OCI-LY1 (cell line): ENCODE data around the gene SYNGAP1.

Experiments
- H2AFZ ChIP-seq: fragments of 200-600 bp; sonication (generic), shearing (Covaris generic); 2 replicates; pipeline ENCODE4 v1.6.0; 2014; ENCODE audit warnings: antibody characterized with exemption, mild to moderate bottlenecking, low read length
- H3F3A ChIP-seq: fragments of 200-600 bp; sonication (generic), shearing (Covaris generic); 2 replicates; pipeline ENCODE4 v1.6.0; 2014; ENCODE audit warnings: mild to moderate bottlenecking, antibody characterized with exemption, low read length, moderate library complexity; ENCODE audit not compliant: insufficient read depth
- H3K27ac ChIP-seq: fragments of 200-600 bp; sonication (generic); 2 replicates; pipeline ENCODE4 v1.5.1; 2014; ENCODE audit warnings: low read length, mixed run types, mild to moderate bottlenecking, low read depth; ENCODE audit not compliant: poor library complexity, severe bottlenecking
- H3K27me3 ChIP-seq: fragments of 200-600 bp; sonication (generic); 2 replicates; pipeline ENCODE4 v1.6.0; 2014; ENCODE audit warnings: antibody characterized with exemption, mild to moderate bottlenecking, low read length, moderate library complexity; ENCODE audit not compliant: insufficient read depth
- H3K36me3 ChIP-seq: fragments of 200-600 bp; sonication (generic); 2 replicates; pipeline ENCODE4 v1.6.1; 2014; ENCODE audit warnings: mild to moderate bottlenecking, antibody characterized with exemption, low read length, moderate library complexity, mixed read lengths; ENCODE audit not compliant: insufficient read depth
- H3K4me1 ChIP-seq: fragments of 200-600 bp; sonication (generic); 2 replicates; pipeline ENCODE4 v1.5.1; 2014; ENCODE audit warnings: mild to moderate bottlenecking, low read length, moderate library complexity; ENCODE audit not compliant: insufficient read depth, severe bottlenecking
- H3K4me2 ChIP-seq: fragments of 200-600 bp; sonication (generic), shearing (Covaris generic); 2 replicates; pipeline ENCODE4 v1.6.1; 2014; ENCODE audit warnings: low read length
- H3K4me3 ChIP-seq: fragments of 200-600 bp; sonication (generic); 2 replicates; pipeline ENCODE4 v1.5.1; 2014; ENCODE audit warnings: low read length, low read depth, mild to moderate bottlenecking, mixed read lengths; ENCODE audit not compliant: poor library complexity, severe bottlenecking
- H3K79me2 ChIP-seq: fragments of 200-600 bp; shearing (Covaris generic); 2 replicates; pipeline ENCODE4 v1.6.1; 2016; ENCODE audit warnings: mixed run types, low read length, mixed read lengths; ENCODE audit not compliant: insufficient read depth
- H3K9ac ChIP-seq: fragments of 200-600 bp; sonication (generic), shearing (Covaris generic); 2 replicates; pipeline ENCODE4 v1.6.1; 2014; ENCODE audit warnings: mild to moderate bottlenecking, low read length, mixed read lengths
- H3K9me2 ChIP-seq: fragments of 200-600 bp; sonication (generic), shearing (Covaris generic); 2 replicates; pipeline ENCODE4 v1.6.1; 2014; ENCODE audit warnings: low read depth, mild to moderate bottlenecking, low read length, mixed read lengths
- H3K9me3 ChIP-seq: fragments of 200-600 bp; shearing (Covaris generic); 2 replicates; pipeline ENCODE4 v1.6.1; 2014; ENCODE audit warnings: low read length, mixed read lengths
- H4K20me1 ChIP-seq: fragments of 200-600 bp; sonication (generic), shearing (Covaris generic); 2 replicates; pipeline ENCODE4 v1.6.0; 2016; ENCODE audit warnings: mild to moderate bottlenecking, low read length; ENCODE audit not compliant: insufficient read depth
- EZH2 ChIP-seq: fragments of 200-600 bp; sonication (generic), shearing (Covaris generic); IDR thresholded peaks from 2 replicates; pipeline ENCODE4 v1.8.0; 2017; ENCODE audit warnings: borderline replicate concordance, mixed run types, mild to moderate bottlenecking, antibody characterized with exemption, low read length, moderate library complexity, mixed read lengths
- TF ChIP-seq, protein P1 (sequence below): fragments of 200-600 bp; sonication (generic), shearing (Covaris generic); IDR thresholded peaks from 2 replicates; pipeline ENCODE4 v1.5.1; 2017; ENCODE audit warnings: mild to moderate bottlenecking, antibody characterized with exemption, low read length, moderate library complexity, mixed read lengths

The SYNGAP1 gene

DNA sequence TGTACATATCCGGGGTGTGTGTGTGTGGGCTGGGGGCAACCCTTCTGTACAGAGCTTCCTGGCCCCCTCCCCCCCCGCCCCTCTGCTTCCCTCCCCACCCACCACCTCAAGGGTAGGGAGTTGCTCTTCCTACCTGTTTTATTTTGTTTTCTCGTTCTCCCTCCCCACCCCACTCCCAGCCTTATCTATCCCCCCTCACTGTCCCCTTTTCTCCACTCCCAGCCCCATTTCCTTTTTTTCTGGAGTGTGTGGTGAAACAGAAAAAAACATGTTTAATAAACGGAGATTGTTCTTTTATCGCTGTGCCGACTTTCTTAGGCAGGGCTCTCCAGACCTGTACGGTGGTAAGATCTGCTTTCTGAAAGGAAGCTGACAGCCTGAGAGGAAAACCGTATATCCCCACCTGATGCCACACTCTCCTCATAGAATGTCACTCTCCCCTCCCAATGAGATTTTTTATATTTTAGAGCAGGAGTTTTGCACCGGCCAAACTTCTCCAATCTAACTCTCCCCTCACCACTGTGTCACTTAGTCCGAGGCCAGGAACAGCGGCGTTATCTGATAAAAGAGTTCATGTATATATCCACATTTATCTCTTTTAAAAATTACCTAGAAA, 33.6 kb downstream of the SYNGAP1 start:
- Histone ChIP-seq H3K4me1 (peaks cover 19% of the 10 kb centered on the region), H3K27ac (no peak overlapping the region), H3K36me3 (peaks cover 12% of the 10 kb centered on the region; the same call in 1 of the 2 replicates), H3K4me2 (peak overlapping the region; percentile 66), H3K4me3 (peak overlapping the region; percentile 78), H3F3A (no peaks in the 10 kb centered on the region), H3K9me3 (no peaks in the 10 kb centered on the region), H2AFZ (no peak overlapping the region), H3K79me2 (no peaks in the 10 kb centered on the region), H3K27me3 (no peaks in the 10 kb centered on the region), H3K9ac (peak overlapping the region; percentile 74), H4K20me1 (no peaks in the 10 kb centered on the region), H3K9me2 (no peaks in the 10 kb centered on the region)
- TF ChIP-seq EZH2: no peak
- TF ChIP-seq, protein P1, sequence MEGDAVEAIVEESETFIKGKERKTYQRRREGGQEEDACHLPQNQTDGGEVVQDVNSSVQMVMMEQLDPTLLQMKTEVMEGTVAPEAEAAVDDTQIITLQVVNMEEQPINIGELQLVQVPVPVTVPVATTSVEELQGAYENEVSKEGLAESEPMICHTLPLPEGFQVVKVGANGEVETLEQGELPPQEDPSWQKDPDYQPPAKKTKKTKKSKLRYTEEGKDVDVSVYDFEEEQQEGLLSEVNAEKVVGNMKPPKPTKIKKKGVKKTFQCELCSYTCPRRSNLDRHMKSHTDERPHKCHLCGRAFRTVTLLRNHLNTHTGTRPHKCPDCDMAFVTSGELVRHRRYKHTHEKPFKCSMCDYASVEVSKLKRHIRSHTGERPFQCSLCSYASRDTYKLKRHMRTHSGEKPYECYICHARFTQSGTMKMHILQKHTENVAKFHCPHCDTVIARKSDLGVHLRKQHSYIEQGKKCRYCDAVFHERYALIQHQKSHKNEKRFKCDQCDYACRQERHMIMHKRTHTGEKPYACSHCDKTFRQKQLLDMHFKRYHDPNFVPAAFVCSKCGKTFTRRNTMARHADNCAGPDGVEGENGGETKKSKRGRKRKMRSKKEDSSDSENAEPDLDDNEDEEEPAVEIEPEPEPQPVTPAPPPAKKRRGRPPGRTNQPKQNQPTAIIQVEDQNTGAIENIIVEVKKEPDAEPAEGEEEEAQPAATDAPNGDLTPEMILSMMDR: no peak

DNA sequence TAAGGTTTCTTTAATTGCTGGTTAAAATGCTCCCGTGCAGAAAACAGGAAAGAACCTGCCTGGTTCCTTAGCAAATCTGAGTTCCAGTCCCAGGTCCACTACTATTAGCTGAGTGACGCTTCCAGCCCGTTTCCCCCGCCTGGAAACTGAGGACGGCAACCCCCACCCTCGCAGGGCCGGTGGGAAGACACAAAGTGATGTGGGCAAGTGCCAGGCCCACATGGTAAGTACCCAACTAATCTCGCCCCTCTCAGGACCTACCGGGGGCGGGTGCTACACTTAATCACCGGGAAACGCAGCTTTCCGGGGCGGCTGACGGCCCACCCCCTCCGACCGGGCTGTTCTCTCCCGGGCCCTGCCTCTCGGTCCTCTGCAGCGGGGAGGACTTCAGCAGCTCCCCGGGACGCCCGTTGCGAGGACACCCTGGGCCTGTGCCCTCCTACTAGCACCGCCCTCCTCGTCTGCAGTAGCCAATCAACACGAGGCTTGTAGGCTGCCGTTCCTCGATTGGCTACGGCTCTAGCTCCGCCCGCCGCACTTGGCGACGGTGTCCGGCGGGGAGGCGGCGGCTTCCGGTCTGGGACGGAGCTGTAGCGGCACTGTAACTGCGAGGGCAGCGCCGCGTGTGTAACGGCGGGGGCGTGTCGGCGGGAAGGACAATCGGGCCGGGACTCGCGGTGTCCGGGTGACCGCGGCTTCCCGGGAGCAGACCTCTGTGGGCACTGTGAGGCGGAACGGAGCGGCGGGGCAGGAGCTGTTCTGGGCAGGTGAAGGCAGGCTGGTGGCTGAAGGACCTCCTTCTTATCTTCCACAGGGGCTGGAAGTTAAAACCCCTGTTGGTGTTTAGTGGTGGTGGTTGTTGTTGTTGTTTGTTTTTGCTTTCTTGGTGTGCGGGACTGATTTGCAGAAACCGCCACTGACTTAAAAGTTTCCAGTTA, 34.4 kb downstream of the SYNGAP1 start, which contains the start of gene ZBTB9:
ZBTB9 (plus strand) TSS at position 568 of the 938 bp plus-strand sequence. CDS start 525 bp downstream, outside the sequence.
- Histone ChIP-seq H3K4me3 (peak within 1 kb of the TSS; percentile 78), H3K27me3 (no peaks in the 10 kb centered on the region), H3K4me1 (peaks cover 19% of the 10 kb centered on the region), H3K9me3 (no peaks in the 10 kb centered on the region), H4K20me1 (no peaks in the 10 kb centered on the region), H3K9me2 (no peaks in the 10 kb centered on the region), H3K36me3 (peaks cover 12% of the 10 kb centered on the region; the same call in 1 of the 2 replicates), H3K9ac (peak within 1 kb of the TSS; percentile 74), H3K79me2 (no peaks in the 10 kb centered on the region), H2AFZ (no peak within 1 kb of the TSS), H3K27ac (no peak within 1 kb of the TSS), H3K4me2 (peak within 1 kb of the TSS; percentile 66), H3F3A (no peaks in the 10 kb centered on the region)
- TF ChIP-seq, protein P1: no peak
- no peak for TF ChIP-seq EZH2

DNA sequence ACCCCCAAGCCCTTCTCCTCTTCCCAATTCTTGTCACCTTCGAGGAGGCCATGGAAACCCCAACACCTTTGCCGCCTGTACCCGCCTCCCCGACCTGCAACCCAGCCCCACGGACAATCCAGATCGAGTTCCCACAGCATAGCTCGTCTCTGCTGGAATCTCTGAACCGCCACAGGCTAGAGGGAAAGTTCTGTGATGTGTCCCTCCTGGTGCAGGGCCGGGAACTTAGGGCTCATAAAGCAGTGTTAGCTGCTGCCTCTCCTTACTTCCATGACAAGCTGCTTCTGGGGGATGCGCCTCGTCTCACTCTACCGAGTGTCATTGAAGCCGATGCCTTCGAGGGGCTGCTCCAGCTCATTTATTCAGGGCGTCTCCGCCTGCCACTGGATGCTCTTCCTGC, 35.2 kb downstream of the SYNGAP1 start:
- Histone ChIP-seq H3K27me3 (no peaks in the 10 kb centered on the region), H3K9me2 (no peaks in the 10 kb centered on the region), H3K4me2 (peak overlapping the region; percentile 66), H3K27ac (no peak overlapping the region), H2AFZ (no peak overlapping the region), H4K20me1 (no peaks in the 10 kb centered on the region), H3K9me3 (no peaks in the 10 kb centered on the region), H3K4me3 (peak overlapping the region; percentile 78), H3F3A (no peaks in the 10 kb centered on the region), H3K36me3 (peaks cover 12% of the 10 kb centered on the region; the same call in 1 of the 2 replicates), H3K4me1 (peaks cover 19% of the 10 kb centered on the region), H3K79me2 (no peaks in the 10 kb centered on the region), H3K9ac (peak overlapping the region; percentile 74)
- no peak for TF ChIP-seq EZH2
- TF ChIP-seq, protein P1: no peak
